GM21717 (cell line): ENCODE results near the gene TMTC3.
A peak's percentile ranks its signal among the peaks of the same experiment; 100 is the strongest.
"Not testable (repeated sequence)": the region's sequence is repeated elsewhere in the genome, so short reads cannot be mapped to it uniquely, and the experiment has no call there.

Source experiments
- ATAC-seq: cut with Tn5 transposase; IDR thresholded peaks from one replicate; pipeline ENCODE4 v1.9.1; 2021; ENCODE audit warnings: mild to moderate bottlenecking, moderate library complexity; ENCODE audit not compliant: unreplicated experiment

TMTC3 gene

GRCh38 chr12:88141774-88142609 is at the start of gene TMTC3, which contains the start of gene CEP290:
Gene TMTC3 (plus strand): TSS chr12:88142307. CDS start chr12:88148316, 6,009 bp downstream.
Gene CEP290 (minus strand): TSS chr12:88142088. CDS start chr12:88141307, 781 bp downstream.
- ATAC-seq: peak; percentile 97

- ATAC-seq: no peak
Observed at GRCh38 chr12:88092771-88093170, 49.3 kb upstream of the TMTC3 start.

GRCh38 chr12:88093573-88093972 is 48.5 kb upstream of the TMTC3 start:
- ATAC-seq: no peak

- no peak for ATAC-seq
Observed at GRCh38 chr12:88108021-88108420, 34.1 kb upstream of the TMTC3 start.

GRCh38 chr12:88111074-88111652 is 30.9 kb upstream of the TMTC3 start:
- peak; percentile 50 for ATAC-seq

- no peak for ATAC-seq
Observed at GRCh38 chr12:88113871-88114270, 28.2 kb upstream of the TMTC3 start.

GRCh38 chr12:88122666-88123065 is 19.4 kb upstream of the TMTC3 start:
- ATAC-seq: peak; percentile 61

GRCh38 chr12:88127099-88127498 is 15.0 kb upstream of the TMTC3 start:
- ATAC-seq: no peak

- no peak for ATAC-seq
Observed at GRCh38 chr12:88127855-88128254, 14.3 kb upstream of the TMTC3 start.

- no peak for ATAC-seq
Observed at GRCh38 chr12:88132392-88132791, 9.7 kb upstream of the TMTC3 start.

GRCh38 chr12:88133181-88133580 is 8.9 kb upstream of the TMTC3 start:
- ATAC-seq: not testable (repeated sequence)

GRCh38 chr12:88139711-88140110 is 2.4 kb upstream of the TMTC3 start:
- ATAC-seq: not testable (repeated sequence)

GRCh38 chr12:88141425-88141773 is 708 bp upstream of the TMTC3 start:
- no peak for ATAC-seq

- peak; percentile 0 for ATAC-seq
Observed at GRCh38 chr12:88142610-88142991, 494 bp downstream of the TMTC3 start.

- no peak for ATAC-seq
Observed at GRCh38 chr12:88144037-88144436, 1.9 kb downstream of the TMTC3 start.

- no peak for ATAC-seq
Observed at GRCh38 chr12:88144546-88145468, 2.7 kb downstream of the TMTC3 start.

GRCh38 chr12:88145567-88146505 is 3.7 kb downstream of the TMTC3 start:
- ATAC-seq: no peak

- ATAC-seq: no peak
Observed at GRCh38 chr12:88150063-88150462, 8.0 kb downstream of the TMTC3 start.

- no peak for ATAC-seq
Observed at GRCh38 chr12:88153959-88154358, 11.9 kb downstream of the TMTC3 start.

- ATAC-seq: no peak
Observed at GRCh38 chr12:88156075-88156654, 14.1 kb downstream of the TMTC3 start.
